Nephron progenitor cell (in vitro differentiated cells): Measurements from ENCODE around the gene CAPN13.

Experiments used
- DNase-seq: peaks from one replicate; pipeline ENCODE4 v3.0.0; 2021
- H3K27ac Mint-ChIP-seq: 2 replicates; pipeline ENCODE4 v1.8.0; 2021; ENCODE audit warnings: mild to moderate bottlenecking, moderate library complexity, mixed read lengths
- H3K27me3 Mint-ChIP-seq: 2 replicates; pipeline ENCODE4 v1.8.0; 2021; ENCODE audit warnings: mild to moderate bottlenecking, low read depth, mixed read lengths; ENCODE audit not compliant: poor library complexity
- H3K36me3 Mint-ChIP-seq: 2 replicates; pipeline ENCODE4 v1.8.0; 2021; ENCODE audit warnings: low read depth, mixed read lengths
- H3K4me1 Mint-ChIP-seq: 2 replicates; pipeline ENCODE4 v1.8.0; 2021; ENCODE audit warnings: mixed read lengths
- H3K4me3 Mint-ChIP-seq: 2 replicates; pipeline ENCODE4 v1.8.0; 2021; ENCODE audit warnings: mild to moderate bottlenecking, moderate library complexity, mixed read lengths
- H3K9me3 Mint-ChIP-seq: 2 replicates; pipeline ENCODE4 v1.8.0; 2021; ENCODE audit warnings: mild to moderate bottlenecking, moderate library complexity, mixed read lengths
- TF ChIP-seq, protein P1 (sequence below): fragments of 200-600 bp; sonication (generic); IDR thresholded peaks from 2 replicates; pipeline ENCODE4 v1.5.0; 2021; ENCODE audit warnings: antibody characterized with exemption

The CAPN13 gene

DNA sequence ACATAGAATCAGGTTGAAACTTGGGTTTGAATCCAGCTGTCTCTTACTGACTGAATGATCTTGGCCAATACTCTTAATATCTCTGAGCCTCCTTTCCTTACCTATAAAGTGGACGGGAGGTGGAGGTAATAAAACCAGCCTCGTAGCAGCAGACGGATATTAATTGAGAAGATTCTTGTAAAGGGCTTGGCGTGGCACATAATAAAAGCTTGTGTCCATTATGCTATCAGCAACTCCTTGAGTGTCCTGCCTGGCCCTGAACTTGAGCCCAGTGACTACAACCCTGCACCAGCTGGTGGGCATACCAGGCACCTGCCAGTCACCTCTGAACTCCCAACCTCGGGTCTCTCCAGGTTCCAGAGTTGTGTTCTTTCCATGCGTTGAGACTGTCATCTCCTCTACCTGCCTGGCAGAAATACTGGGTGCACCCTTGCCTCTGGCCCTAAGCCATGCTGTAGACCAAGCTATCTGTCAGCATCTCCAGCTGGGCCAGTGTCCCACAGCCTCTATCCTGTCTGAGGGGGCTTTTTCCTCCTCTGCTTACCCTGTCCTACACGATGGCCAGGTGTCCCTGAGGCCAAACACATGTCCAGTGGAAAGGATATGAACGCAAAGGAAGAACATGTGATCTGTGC is 9.7 kb downstream of the CAPN13 start:
- Mint-ChIP-seq H3K9me3 (no peaks in the 10 kb centered on the region), H3K4me3 (no peak overlapping the region), H3K4me1 (peaks cover 9% of the 10 kb centered on the region), H3K27ac (no peak overlapping the region), H3K27me3 (peaks cover 13% of the 10 kb centered on the region), H3K36me3 (no peaks in the 10 kb centered on the region)
- TF ChIP-seq, protein P1, sequence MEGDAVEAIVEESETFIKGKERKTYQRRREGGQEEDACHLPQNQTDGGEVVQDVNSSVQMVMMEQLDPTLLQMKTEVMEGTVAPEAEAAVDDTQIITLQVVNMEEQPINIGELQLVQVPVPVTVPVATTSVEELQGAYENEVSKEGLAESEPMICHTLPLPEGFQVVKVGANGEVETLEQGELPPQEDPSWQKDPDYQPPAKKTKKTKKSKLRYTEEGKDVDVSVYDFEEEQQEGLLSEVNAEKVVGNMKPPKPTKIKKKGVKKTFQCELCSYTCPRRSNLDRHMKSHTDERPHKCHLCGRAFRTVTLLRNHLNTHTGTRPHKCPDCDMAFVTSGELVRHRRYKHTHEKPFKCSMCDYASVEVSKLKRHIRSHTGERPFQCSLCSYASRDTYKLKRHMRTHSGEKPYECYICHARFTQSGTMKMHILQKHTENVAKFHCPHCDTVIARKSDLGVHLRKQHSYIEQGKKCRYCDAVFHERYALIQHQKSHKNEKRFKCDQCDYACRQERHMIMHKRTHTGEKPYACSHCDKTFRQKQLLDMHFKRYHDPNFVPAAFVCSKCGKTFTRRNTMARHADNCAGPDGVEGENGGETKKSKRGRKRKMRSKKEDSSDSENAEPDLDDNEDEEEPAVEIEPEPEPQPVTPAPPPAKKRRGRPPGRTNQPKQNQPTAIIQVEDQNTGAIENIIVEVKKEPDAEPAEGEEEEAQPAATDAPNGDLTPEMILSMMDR: no peak
- DNase-seq: no peak

DNA sequence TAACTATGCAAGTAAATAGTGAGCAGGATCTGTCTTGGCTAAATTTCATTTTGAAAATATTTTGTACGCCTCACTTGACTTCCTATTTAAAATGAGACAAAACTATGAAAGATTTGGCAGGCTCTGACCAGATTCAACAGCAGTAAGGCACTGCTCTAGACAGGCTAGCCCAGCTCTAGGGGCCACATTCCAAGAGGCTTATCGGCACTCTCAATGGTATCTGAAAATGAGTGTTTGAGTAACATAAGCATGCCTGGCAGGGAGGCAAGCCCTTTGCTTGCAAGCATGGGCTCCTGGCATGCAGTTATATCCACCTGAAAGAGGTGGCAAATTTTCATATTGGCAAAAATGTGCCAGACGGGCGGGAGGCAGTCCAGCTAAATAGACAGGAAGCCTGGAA is 10.5 kb downstream of the CAPN13 start:
- H3K4me1 Mint-ChIP-seq: peaks cover 9% of the 10 kb centered on the region
- no peaks in the 10 kb centered on the region for H3K36me3 Mint-ChIP-seq
- H3K27me3 Mint-ChIP-seq: peaks cover 15% of the 10 kb centered on the region
- no peak overlapping the region for H3K27ac Mint-ChIP-seq
- TF ChIP-seq, protein P1: no peak
- no peak for DNase-seq
- H3K9me3 Mint-ChIP-seq: no peaks in the 10 kb centered on the region
- H3K4me3 Mint-ChIP-seq: no peak overlapping the region

DNA sequence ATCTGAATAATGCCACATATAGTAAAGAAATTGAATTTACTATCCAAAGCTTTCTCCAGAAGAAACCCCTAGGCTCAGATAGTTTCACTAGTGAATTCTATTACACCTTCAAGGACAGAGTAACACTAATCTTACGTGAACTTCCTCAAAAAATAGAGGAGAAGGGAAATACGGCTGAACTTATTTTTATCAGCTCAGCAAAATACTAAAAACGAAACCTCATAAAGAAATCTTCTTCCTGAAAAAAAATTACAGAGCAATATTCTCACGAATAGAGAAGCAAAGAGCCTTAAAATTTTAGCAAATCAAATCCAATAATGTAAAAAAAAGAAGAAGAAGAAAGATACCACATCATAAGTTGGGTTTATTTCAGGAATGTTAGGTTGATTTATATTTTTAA is 14.7 kb downstream of the CAPN13 start:
- no peak for DNase-seq
- no peak overlapping the region for H3K4me3 Mint-ChIP-seq
- H3K9me3 Mint-ChIP-seq: no peaks in the 10 kb centered on the region
- no peaks in the 10 kb centered on the region for H3K36me3 Mint-ChIP-seq
- no peak overlapping the region for H3K27ac Mint-ChIP-seq
- TF ChIP-seq, protein P1: no peak
- no peaks in the 10 kb centered on the region for H3K4me1 Mint-ChIP-seq
- H3K27me3 Mint-ChIP-seq: peaks cover 16% of the 10 kb centered on the region

- H3K27me3 Mint-ChIP-seq: peaks cover 20% of the 10 kb centered on the region
- no peak overlapping the region for H3K27ac Mint-ChIP-seq
- H3K4me3 Mint-ChIP-seq: no peak overlapping the region
- no peak for DNase-seq
- TF ChIP-seq, protein P1: no peak
- no peaks in the 10 kb centered on the region for H3K9me3 Mint-ChIP-seq
- no peaks in the 10 kb centered on the region for H3K36me3 Mint-ChIP-seq
- no peaks in the 10 kb centered on the region for H3K4me1 Mint-ChIP-seq
Measured at GRCh38 chr2:30790879-30791278, 16.4 kb downstream of the CAPN13 start.

GRCh38 chr2:30789670-30790210 is 17.5 kb downstream of the CAPN13 start:
- H3K36me3 Mint-ChIP-seq: no peaks in the 10 kb centered on the region
- H3K9me3 Mint-ChIP-seq: no peaks in the 10 kb centered on the region
- TF ChIP-seq, protein P1: no peak
- no peak for DNase-seq
- H3K4me3 Mint-ChIP-seq: no peak overlapping the region
- H3K4me1 Mint-ChIP-seq: no peaks in the 10 kb centered on the region
- peaks cover 25% of the 10 kb centered on the region for H3K27me3 Mint-ChIP-seq
- no peak overlapping the region for H3K27ac Mint-ChIP-seq
